22Rv1 (cell line): ENCODE measurements around the gene PSMC3IP.

Experiments used
- ZFX ChIP-seq: fragments of 450-650 bp; IDR thresholded peaks from 2 replicates; pipeline ENCODE4 v1.6.1; 2017; ENCODE audit warnings: antibody characterized with exemption, borderline replicate concordance
- TF ChIP-seq, protein P1 (sequence below): fragments of 450-650 bp; IDR thresholded peaks from 2 replicates; pipeline ENCODE4 v1.5.1; 2017; ENCODE audit warnings: mild to moderate bottlenecking

DNA sequence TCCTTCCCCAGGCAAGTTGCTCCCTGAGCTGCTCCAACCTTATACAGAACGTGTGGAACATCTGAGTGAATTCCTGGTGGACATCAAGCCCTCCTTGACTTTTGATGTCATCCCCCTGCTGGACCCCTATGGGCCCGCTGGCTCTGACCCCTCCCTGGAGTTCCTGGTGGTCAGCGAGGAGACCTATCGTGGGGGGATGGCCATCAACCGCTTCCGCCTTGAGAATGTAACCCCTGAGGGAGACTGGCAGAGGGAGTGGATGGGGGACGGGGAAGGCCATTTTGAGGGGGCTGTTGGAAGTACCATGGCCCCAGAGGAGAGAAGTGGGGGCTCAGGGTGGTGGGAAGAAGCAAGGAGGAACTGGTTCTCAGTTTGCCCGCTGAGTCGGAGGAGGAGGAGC is 13.6 kb downstream of the PSMC3IP start:
- TF ChIP-seq, protein P1, sequence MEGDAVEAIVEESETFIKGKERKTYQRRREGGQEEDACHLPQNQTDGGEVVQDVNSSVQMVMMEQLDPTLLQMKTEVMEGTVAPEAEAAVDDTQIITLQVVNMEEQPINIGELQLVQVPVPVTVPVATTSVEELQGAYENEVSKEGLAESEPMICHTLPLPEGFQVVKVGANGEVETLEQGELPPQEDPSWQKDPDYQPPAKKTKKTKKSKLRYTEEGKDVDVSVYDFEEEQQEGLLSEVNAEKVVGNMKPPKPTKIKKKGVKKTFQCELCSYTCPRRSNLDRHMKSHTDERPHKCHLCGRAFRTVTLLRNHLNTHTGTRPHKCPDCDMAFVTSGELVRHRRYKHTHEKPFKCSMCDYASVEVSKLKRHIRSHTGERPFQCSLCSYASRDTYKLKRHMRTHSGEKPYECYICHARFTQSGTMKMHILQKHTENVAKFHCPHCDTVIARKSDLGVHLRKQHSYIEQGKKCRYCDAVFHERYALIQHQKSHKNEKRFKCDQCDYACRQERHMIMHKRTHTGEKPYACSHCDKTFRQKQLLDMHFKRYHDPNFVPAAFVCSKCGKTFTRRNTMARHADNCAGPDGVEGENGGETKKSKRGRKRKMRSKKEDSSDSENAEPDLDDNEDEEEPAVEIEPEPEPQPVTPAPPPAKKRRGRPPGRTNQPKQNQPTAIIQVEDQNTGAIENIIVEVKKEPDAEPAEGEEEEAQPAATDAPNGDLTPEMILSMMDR = no peak
- no peak for TF ChIP-seq ZFX
